Adrenal gland (tissue), 12 donors: ENCODE results near the gene GALNT9. TPM values are rescaled to one million over a fixed set of nuclear protein-coding genes. Genes with fewer than 3 reads are reported as not detected.

ENCODE experiments used
- DNase-seq, 7 donors: peaks; one replicate each; pipeline ENCODE4 v3.0.0-alpha.2; 2019 to 2020
- H3K27ac ChIP-seq, 5 donors: fragments of 200-600 bp; sonication (generic) in 4 of 5; 1 replicate in 3 of 5; 2 replicates in 2 of 5; pipeline versions ENCODE4 v1.5.1 to v1.8.0; 2016 to 2020; ENCODE audit warnings: mild to moderate bottlenecking in 1 of 5
- H3K27me3 ChIP-seq: fragments of 200-600 bp; 2 replicates; pipeline ENCODE4 v1.8.0; 2021
- H3K36me3 ChIP-seq, 2 donors: fragments of 200-600 bp; replicated peaks in 1 of 2; 1 replicate in 1 of 2; 2 replicates in 1 of 2; pipeline versions ENCODE4 v1.5.1 to v1.8.0; 2018 to 2022
- H3K4me1 ChIP-seq, 2 donors: fragments of 200-600 bp; replicated peaks in 1 of 2; 1 replicate in 1 of 2; 2 replicates in 1 of 2; pipeline versions ENCODE4 v1.5.1 to v1.8.0; 2018 to 2021
- H3K4me3 ChIP-seq, 4 donors: fragments of 200-600 bp; sonication (generic) in 3 of 4; one replicate each; pipeline ENCODE4 v1.5.1; 2016 to 2018
- H3K9me3 ChIP-seq, 3 donors: fragments of 200-600 bp; sonication (generic) in 1 of 3; replicated peaks in 1 of 3; 1 replicate in 2 of 3; 2 replicates in 1 of 3; pipeline versions ENCODE4 v1.5.1 to v1.8.0; 2016 to 2021
- CTCF ChIP-seq, 6 experiments: fragments of 450-650 bp in 4 of 6; fragments of 200-600 bp in 2 of 6; sonication (generic) in 1 of 6; IDR thresholded peaks; 1 replicate in 5 of 6; 2 replicates in 1 of 6; pipeline versions ENCODE4 v1.5.1 to v1.8.0; 2016 to 2021; ENCODE audit warnings: antibody characterized with exemption in 6 of 6, mild to moderate bottlenecking in 2 of 6, moderate library complexity in 1 of 6
- POLR2A ChIP-seq, 2 donors: fragments of 450-650 bp; IDR thresholded peaks; one replicate each; pipeline ENCODE4 v1.6.1; 2017; ENCODE audit warnings: antibody characterized with exemption in 2 of 2, mild to moderate bottlenecking in 2 of 2, moderate library complexity in 1 of 2
- WGBS, 4 donors: extraction: QIAGEN DNeasy Blood & Tissue Kit in 2 of 4; methylation state at CpG; one replicate each; pipeline versions ENCODE4 v1.1.5 to v1.1.7; 2013 to 2017; 5-methylcytosine and 5-hydroxymethylcytosine counted together
- intact Hi-C, 2 donors: fragments of 100-400 bp; cut with DNase I; formaldehyde crosslinking; loops; one replicate each; pipeline versions ENCODE4 v1.14.1 to v1.15.0; 2022 to 2023
- polyA plus RNA-seq, 3 donors: library from polyadenylated mRNA; stranded (reverse); fragments of 200-250 nt in 2 of 3; fragments of 350-450 nt in 1 of 3; fragmentation: Illumina TruSeq in 1 of 3; extraction: RNeasy Lipid Tissue Mini Kit (QIAGEN cat#74804) in 1 of 3; gene quantifications; one replicate each; pipeline ENCODE4 v1.2.3, GENCODE V29; 2013 to 2014
- total RNA-seq, 9 donors: library from RNA; depleted of rRNA in 4 of 9; stranded (reverse); fragments of >200 nt in 4 of 9; fragments of 120-200 nt in 1 of 9; fragmentation: NEBNext Ultra II Directional in 1 of 9; extraction: Animal tissue kit (Norgen Biotek cat#: 25700) in 1 of 9; gene quantifications; one replicate each; pipeline versions ENCODE4 v1.1.0 to v1.2.4, GENCODE V29; 2013 to 2023
- donor health status: healthy with polysubstance abuse.
- donor health status: Bipolar disorder and iron deficiency.
- donor health status: DM: yes; HTN: yes; CAD: no.
- donor health status: DM: no; HTN: no; CAD: no.
- donor health status: DM: no; HTN: no; CAD: no.
- donor health status: DM: yes; HTN: yes; CAD: no.

The GALNT9 gene
- total and polyA plus RNA-seq, 12 donors = 0.44 to 7.8 (median 1.2) TPM; not detected in 1

GRCh38 chr12:132276827-132277373 is 52.5 kb downstream of the GALNT9 start:
- Histone ChIP-seq H3K27me3 (peaks cover 40% of the 10 kb centered on the region), H3K36me3 (no peaks in the 10 kb centered on the region), H3K4me3 (no peak overlapping the region), H3K9me3 (no peaks in the 10 kb centered on the region), H3K4me1 (no peaks in the 10 kb centered on the region), H3K27ac (no peak overlapping the region)
- no peak for DNase-seq
- TF ChIP-seq CTCF (IDR thresholded peaks at IDR 0.05) (no peak), POLR2A (IDR thresholded peaks at IDR 0.05) (no peak)
- WGBS, 4 donors = 35 to 63% (median 48%) methylated on average over 9 to 12 of the region's 12 CpGs
- intact Hi-C loops = no loop called here

GRCh38 chr12:132276066-132276826 is 53.1 kb downstream of the GALNT9 start:
- no peaks in the 10 kb centered on the region for H3K36me3 ChIP-seq
- H3K27ac ChIP-seq = no peak overlapping the region
- peaks cover 40% of the 10 kb centered on the region for H3K27me3 ChIP-seq
- intact Hi-C loops = no loop called here
- no peaks in the 10 kb centered on the region for H3K9me3 ChIP-seq
- no peaks in the 10 kb centered on the region for H3K4me1 ChIP-seq
- H3K4me3 ChIP-seq = no peak overlapping the region
- no peak for TF ChIP-seq CTCF (IDR thresholded peaks at IDR 0.05)
- TF ChIP-seq POLR2A (IDR thresholded peaks at IDR 0.05) = no peak
- WGBS, 4 donors = 75 to 82% (median 80%) methylated on average over 15 to 20 of the region's 20 CpGs
- no peak for DNase-seq

GRCh38 chr12:132275631-132276030 is 53.8 kb downstream of the GALNT9 start:
- Histone ChIP-seq H3K27ac (no peak overlapping the region), H3K27me3 (peaks cover 34% of the 10 kb centered on the region), H3K4me1 (no peaks in the 10 kb centered on the region), H3K36me3 (no peaks in the 10 kb centered on the region), H3K4me3 (no peak overlapping the region), H3K9me3 (no peaks in the 10 kb centered on the region)
- DNase-seq = no peak
- intact Hi-C loops = no loop called here
- TF ChIP-seq POLR2A (IDR thresholded peaks at IDR 0.05) = no peak
- TF ChIP-seq CTCF (IDR thresholded peaks at IDR 0.05) = no peak
- WGBS, 4 donors = 86 to 96% (median 88%) methylated on average over 7 to 18 of the region's 18 CpGs

- Histone ChIP-seq H3K4me3 (no peak overlapping the region), H3K9me3 (no peaks in the 10 kb centered on the region), H3K36me3 (no peaks in the 10 kb centered on the region), H3K4me1 (no peaks in the 10 kb centered on the region), H3K27me3 (peaks cover 29% of the 10 kb centered on the region), H3K27ac (no peak overlapping the region)
- TF ChIP-seq CTCF (IDR thresholded peaks at IDR 0.05) (no peak), POLR2A (IDR thresholded peaks at IDR 0.05) (no peak)
- whole genome bisulfite sequencing, 4 donors = 52 to 66% (median 58%) methylated on average over 11 to 13 of the region's 13 CpGs
- DNase-seq = no peak
- intact Hi-C loops = no loop called here
These were observed 54.3 kb downstream of the GALNT9 start for GRCh38 chr12:132275110-132275531.
